Measurements from ENCODE around the gene FLYWCH2. TPM values are rescaled to one million over a fixed set of nuclear protein-coding genes. Genes with fewer than 3 reads are reported as not detected.

FLYWCH2 gene
- total and polyA plus RNA-seq, 2 experiments from 2014 or later = 30.9 to 45.0 TPM

DNA sequence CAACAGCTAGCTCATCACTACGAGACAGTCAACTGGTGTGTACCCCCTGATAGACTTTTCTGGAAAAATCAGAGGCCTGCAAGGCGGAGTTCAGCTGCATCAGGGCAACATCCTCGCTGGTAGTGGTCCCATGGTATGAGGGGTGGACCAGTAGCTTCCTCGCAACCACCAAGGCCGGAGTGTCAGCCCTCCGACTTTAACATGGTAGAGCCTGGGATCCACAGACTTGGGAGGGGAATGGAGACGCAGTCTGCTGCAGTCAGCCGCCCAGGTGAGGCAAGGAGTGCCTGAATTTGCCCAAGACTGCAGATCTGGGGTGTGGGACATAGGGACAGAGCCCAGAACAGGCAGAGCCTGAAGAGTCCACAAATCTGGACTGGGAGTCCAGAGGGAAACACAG lies 39.5 kb upstream of the FLYWCH2 start:
- no peaks in the 10 kb centered on the region for H3K9me2 ChIP-seq (ENCODE audit: insufficient read depth)
- Mint-ChIP-seq H3K9me3 (peaks cover 9% of the 10 kb centered on the region), H3K27ac (no peak overlapping the region), H3K4me1 (peaks cover 5% of the 10 kb centered on the region; the same call in 1 of the 3 replicates), H3K36me3 (ENCODE audit: low read depth) (no peaks in the 10 kb centered on the region), H3K4me3 (no peak overlapping the region), H3K27me3 (ENCODE audit: insufficient read depth, low read depth, poor library complexity) (peaks cover 13% of the 10 kb centered on the region)
- peaks cover 13% of the 10 kb centered on the region; the same call in 1 of the 2 replicates for H3K27me3 ChIP-seq (ENCODE audit: insufficient read depth)
- H3K4me3 ChIP-seq = no peak overlapping the region
- H3F3A ChIP-seq (replicated peaks; ENCODE audit: low read depth) = no peaks in the 10 kb centered on the region
- no peaks in the 10 kb centered on the region for H3K36me3 ChIP-seq (ENCODE audit: insufficient read depth)
- H3K4me2 ChIP-seq = no peak overlapping the region
- TF ChIP-seq NANOG (IDR thresholded peaks at IDR 0.05; ENCODE audit: borderline replicate concordance) (no peak), CREB1 (CRISPR knock-in tag; IDR thresholded peaks at IDR 0.05; ENCODE audit: low read depth) (no peak), POLR2AphosphoS5 (IDR thresholded peaks at IDR 0.05; ENCODE audit: low read depth) (no peak)
- TF ChIP-seq, protein P1, sequence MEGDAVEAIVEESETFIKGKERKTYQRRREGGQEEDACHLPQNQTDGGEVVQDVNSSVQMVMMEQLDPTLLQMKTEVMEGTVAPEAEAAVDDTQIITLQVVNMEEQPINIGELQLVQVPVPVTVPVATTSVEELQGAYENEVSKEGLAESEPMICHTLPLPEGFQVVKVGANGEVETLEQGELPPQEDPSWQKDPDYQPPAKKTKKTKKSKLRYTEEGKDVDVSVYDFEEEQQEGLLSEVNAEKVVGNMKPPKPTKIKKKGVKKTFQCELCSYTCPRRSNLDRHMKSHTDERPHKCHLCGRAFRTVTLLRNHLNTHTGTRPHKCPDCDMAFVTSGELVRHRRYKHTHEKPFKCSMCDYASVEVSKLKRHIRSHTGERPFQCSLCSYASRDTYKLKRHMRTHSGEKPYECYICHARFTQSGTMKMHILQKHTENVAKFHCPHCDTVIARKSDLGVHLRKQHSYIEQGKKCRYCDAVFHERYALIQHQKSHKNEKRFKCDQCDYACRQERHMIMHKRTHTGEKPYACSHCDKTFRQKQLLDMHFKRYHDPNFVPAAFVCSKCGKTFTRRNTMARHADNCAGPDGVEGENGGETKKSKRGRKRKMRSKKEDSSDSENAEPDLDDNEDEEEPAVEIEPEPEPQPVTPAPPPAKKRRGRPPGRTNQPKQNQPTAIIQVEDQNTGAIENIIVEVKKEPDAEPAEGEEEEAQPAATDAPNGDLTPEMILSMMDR (conservative IDR thresholded peaks at IDR 0.05; ENCODE audit: low read depth in 2 of 2) = no peak
- TF ChIP-seq, protein P2, sequence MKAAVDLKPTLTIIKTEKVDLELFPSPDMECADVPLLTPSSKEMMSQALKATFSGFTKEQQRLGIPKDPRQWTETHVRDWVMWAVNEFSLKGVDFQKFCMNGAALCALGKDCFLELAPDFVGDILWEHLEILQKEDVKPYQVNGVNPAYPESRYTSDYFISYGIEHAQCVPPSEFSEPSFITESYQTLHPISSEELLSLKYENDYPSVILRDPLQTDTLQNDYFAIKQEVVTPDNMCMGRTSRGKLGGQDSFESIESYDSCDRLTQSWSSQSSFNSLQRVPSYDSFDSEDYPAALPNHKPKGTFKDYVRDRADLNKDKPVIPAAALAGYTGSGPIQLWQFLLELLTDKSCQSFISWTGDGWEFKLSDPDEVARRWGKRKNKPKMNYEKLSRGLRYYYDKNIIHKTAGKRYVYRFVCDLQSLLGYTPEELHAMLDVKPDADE (IDR thresholded peaks at IDR 0.05) = no peak
- TF ChIP-seq, protein P3, sequence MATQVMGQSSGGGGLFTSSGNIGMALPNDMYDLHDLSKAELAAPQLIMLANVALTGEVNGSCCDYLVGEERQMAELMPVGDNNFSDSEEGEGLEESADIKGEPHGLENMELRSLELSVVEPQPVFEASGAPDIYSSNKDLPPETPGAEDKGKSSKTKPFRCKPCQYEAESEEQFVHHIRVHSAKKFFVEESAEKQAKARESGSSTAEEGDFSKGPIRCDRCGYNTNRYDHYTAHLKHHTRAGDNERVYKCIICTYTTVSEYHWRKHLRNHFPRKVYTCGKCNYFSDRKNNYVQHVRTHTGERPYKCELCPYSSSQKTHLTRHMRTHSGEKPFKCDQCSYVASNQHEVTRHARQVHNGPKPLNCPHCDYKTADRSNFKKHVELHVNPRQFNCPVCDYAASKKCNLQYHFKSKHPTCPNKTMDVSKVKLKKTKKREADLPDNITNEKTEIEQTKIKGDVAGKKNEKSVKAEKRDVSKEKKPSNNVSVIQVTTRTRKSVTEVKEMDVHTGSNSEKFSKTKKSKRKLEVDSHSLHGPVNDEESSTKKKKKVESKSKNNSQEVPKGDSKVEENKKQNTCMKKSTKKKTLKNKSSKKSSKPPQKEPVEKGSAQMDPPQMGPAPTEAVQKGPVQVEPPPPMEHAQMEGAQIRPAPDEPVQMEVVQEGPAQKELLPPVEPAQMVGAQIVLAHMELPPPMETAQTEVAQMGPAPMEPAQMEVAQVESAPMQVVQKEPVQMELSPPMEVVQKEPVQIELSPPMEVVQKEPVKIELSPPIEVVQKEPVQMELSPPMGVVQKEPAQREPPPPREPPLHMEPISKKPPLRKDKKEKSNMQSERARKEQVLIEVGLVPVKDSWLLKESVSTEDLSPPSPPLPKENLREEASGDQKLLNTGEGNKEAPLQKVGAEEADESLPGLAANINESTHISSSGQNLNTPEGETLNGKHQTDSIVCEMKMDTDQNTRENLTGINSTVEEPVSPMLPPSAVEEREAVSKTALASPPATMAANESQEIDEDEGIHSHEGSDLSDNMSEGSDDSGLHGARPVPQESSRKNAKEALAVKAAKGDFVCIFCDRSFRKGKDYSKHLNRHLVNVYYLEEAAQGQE (IDR thresholded peaks at IDR 0.05; ENCODE audit: unreplicated experiment) = no peak
- no peaks in the 10 kb centered on the region for H3K79me2 ChIP-seq (replicated peaks; ENCODE audit: insufficient read depth)
- H3K4me1 ChIP-seq (ENCODE audit: insufficient read depth) = no peaks in the 10 kb centered on the region
- no peak overlapping the region for H3K27ac ChIP-seq (ENCODE audit: low read depth)
- H4K20me1 ChIP-seq (replicated peaks; ENCODE audit: insufficient read depth) = no peaks in the 10 kb centered on the region
- DNase-seq (ENCODE audit: low spot score) = no peak
- ATAC-seq = no peak
- H2AFZ ChIP-seq = no peak overlapping the region

DNA sequence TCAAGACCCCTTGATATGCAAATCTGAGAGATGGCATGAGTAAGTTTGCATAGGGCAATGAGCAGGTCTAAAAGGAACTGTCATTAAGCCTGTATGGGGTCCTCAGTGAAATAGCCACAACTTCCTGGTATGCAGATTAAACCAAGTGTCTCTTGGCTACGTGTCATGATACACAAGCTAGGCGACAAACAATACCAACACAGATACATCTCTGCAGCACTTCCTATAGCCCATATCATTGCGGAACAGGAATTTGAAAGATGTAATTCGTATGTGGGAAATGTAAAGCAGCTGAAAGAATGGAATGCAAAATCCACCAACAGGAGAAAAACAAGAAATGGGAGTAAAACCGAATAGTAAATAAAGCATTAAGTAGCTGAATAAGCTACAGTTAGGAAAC lies 37.9 kb upstream of the FLYWCH2 start:
- no peaks in the 10 kb centered on the region for H3K4me1 ChIP-seq (ENCODE audit: insufficient read depth)
- ATAC-seq (no peak), DNase-seq (ENCODE audit: low spot score) (no peak)
- H3K4me3 ChIP-seq = no peak overlapping the region
- Mint-ChIP-seq H3K36me3 (ENCODE audit: low read depth) (no peaks in the 10 kb centered on the region), H3K4me1 (peaks cover 5% of the 10 kb centered on the region; the same call in 2 of the 3 replicates), H3K27ac (no peak overlapping the region), H3K9me3 (peaks cover 9% of the 10 kb centered on the region; the same call in 2 of the 3 replicates), H3K4me3 (no peak overlapping the region), H3K27me3 (ENCODE audit: insufficient read depth, low read depth, poor library complexity) (peaks cover 11% of the 10 kb centered on the region)
- H3K9me2 ChIP-seq (ENCODE audit: insufficient read depth) = no peaks in the 10 kb centered on the region
- H2AFZ ChIP-seq = no peak overlapping the region
- no peaks in the 10 kb centered on the region for H3K36me3 ChIP-seq (ENCODE audit: insufficient read depth)
- H3K27ac ChIP-seq (ENCODE audit: low read depth) = no peak overlapping the region
- no peaks in the 10 kb centered on the region for H4K20me1 ChIP-seq (replicated peaks; ENCODE audit: insufficient read depth)
- H3K4me2 ChIP-seq = no peak overlapping the region
- no peaks in the 10 kb centered on the region for H3F3A ChIP-seq (replicated peaks; ENCODE audit: low read depth)
- peaks cover 13% of the 10 kb centered on the region; the same call in 1 of the 2 replicates for H3K27me3 ChIP-seq (ENCODE audit: insufficient read depth)
- no peaks in the 10 kb centered on the region for H3K79me2 ChIP-seq (replicated peaks; ENCODE audit: insufficient read depth)
- TF ChIP-seq, protein P2 (IDR thresholded peaks at IDR 0.05) = no peak
- TF ChIP-seq STAT1 (IDR thresholded peaks at IDR 0.05; ENCODE audit: unreplicated experiment) (no peak), ZNF331 (CRISPR knock-in tag; IDR thresholded peaks at IDR 0.05; ENCODE audit: low read depth) (no peak), JUNB (IDR thresholded peaks at IDR 0.05; ENCODE audit: unreplicated experiment) (no peak), ZNF114 (CRISPR knock-in tag; IDR thresholded peaks at IDR 0.05) (no peak)
- TF ChIP-seq, protein P1 (conservative IDR thresholded peaks at IDR 0.05; ENCODE audit: low read depth in 2 of 2) = no peak
